ENCODE results near the gene STK24.

Gene STK24

DNA sequence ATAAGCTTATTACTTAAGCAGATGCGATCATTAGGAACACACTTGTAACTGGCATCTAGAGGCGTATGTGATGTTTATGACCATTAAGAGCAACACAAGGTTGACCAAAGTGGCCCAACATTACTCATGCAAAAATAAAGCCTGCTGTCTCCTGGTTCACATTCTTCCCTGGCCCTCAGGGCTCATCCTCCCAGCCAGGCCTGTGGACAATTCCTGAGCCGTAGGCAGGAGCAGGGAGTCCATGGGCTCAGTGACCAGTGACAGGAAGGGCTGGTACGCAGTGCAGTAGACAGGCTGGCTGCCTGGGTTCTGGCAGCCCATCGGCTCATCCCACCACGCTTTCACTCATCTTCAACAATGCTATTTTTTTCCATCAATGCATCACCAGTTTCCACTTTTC lies 106.0 kb downstream of the STK24 start:
- Histone ChIP-seq H3K9me3 (no peaks in the 10 kb centered on the region), H3K4me1 (peaks cover 10% of the 10 kb centered on the region; the same call in 1 of the 2 replicates), H3K4me3 (ENCODE audit: low read depth, low read length) (no peak overlapping the region), H3K36me3 (peaks cover 34% of the 10 kb centered on the region), H3K27me3 (no peaks in the 10 kb centered on the region)
- DNase-seq, result no peak
- TF ChIP-seq, protein P1, sequence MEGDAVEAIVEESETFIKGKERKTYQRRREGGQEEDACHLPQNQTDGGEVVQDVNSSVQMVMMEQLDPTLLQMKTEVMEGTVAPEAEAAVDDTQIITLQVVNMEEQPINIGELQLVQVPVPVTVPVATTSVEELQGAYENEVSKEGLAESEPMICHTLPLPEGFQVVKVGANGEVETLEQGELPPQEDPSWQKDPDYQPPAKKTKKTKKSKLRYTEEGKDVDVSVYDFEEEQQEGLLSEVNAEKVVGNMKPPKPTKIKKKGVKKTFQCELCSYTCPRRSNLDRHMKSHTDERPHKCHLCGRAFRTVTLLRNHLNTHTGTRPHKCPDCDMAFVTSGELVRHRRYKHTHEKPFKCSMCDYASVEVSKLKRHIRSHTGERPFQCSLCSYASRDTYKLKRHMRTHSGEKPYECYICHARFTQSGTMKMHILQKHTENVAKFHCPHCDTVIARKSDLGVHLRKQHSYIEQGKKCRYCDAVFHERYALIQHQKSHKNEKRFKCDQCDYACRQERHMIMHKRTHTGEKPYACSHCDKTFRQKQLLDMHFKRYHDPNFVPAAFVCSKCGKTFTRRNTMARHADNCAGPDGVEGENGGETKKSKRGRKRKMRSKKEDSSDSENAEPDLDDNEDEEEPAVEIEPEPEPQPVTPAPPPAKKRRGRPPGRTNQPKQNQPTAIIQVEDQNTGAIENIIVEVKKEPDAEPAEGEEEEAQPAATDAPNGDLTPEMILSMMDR (IDR thresholded peaks at IDR 0.05; ENCODE audit: low read depth, low read length), result no peak

DNA sequence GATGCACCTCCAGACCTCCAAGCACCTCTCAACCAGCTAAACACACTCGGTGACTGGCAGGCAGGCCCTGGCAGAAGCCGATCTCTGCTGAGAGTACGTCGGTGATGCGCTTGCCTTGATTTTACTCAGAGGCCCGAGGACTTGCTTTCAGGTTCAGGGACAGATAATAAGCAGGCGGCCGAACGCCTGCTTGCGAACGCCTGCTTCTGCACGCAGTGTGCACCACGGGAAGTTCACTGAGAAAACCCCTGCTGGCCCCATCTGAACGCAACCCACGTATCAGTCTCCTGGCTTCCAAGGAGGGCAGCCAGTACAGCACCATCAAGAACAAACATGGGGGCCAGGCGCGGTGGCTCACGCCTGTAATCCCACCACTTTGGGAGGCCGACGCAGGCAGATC lies 108.0 kb downstream of the STK24 start:
- H3K9me3 ChIP-seq, result no peaks in the 10 kb centered on the region
- no peaks in the 10 kb centered on the region for H3K27me3 ChIP-seq
- no peak for DNase-seq
- no peak overlapping the region for H3K4me3 ChIP-seq (ENCODE audit: low read depth, low read length)
- peaks cover 10% of the 10 kb centered on the region; the same call in 1 of the 2 replicates for H3K4me1 ChIP-seq
- TF ChIP-seq, protein P1 (IDR thresholded peaks at IDR 0.05; ENCODE audit: low read depth, low read length), result no peak
- H3K36me3 ChIP-seq, result peaks cover 35% of the 10 kb centered on the region

DNA sequence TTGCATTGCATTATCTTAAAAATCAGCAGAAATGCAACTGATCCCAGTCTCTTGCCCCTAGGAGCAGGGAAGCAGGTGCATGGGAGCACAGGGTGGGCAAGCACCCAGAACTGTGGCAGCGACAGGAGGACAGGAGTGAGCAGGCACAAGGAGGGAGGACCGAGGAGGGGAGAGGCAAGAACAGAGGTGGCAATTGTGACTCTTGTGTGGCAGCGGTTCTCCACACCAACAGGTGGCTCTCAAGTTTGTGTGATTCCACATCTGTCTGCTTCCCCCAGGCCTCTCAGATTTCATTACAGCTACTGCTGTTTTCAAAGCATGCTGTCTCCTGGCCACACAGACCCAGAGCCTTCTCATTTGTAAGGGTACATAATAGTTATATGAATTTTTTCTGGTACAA lies 108.5 kb downstream of the STK24 start:
- no peak for DNase-seq
- Histone ChIP-seq H3K36me3 (peaks cover 36% of the 10 kb centered on the region), H3K4me1 (peaks cover 10% of the 10 kb centered on the region; the same call in 1 of the 2 replicates), H3K4me3 (ENCODE audit: low read depth, low read length) (no peak overlapping the region), H3K9me3 (no peaks in the 10 kb centered on the region), H3K27me3 (no peaks in the 10 kb centered on the region)
- TF ChIP-seq, protein P1 (IDR thresholded peaks at IDR 0.05; ENCODE audit: low read depth, low read length), result peak; percentile 17; the same call in 1 of the 2 replicates

DNA sequence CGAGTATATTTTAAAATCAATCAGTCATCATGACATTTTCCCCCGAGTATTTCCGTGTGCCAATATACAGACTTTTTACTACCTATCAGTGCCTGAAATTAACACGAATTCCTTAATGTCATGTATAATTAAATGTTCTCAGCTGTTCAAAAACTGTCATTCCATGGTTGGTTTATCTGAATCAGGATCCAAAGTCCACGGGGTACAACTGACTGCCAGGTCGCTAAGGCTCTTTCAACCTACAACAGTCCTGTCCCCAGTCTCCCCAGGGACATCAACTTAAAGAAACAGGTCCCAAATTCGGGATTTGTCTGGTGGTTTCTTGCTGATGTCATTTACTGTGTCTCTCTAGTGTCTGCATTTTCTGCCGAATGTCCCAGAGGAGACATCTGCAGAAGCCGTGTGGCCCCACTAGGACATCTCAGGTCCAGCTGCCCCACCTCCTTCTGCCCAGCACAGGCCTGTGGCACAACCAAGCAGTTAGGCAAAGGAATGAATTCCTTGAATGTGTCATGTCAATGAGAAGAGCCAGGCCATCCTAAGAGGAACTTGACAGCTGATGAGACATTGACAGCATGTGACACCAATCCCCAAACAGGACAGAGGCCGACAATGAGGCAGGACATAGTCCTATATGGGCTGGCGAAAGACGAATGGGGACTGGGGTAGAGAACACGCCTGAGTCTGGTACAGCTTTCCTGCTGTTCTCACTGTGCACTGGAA lies 109.5 kb downstream of the STK24 start:
- Histone ChIP-seq H3K4me1 (peaks cover 10% of the 10 kb centered on the region; the same call in 1 of the 2 replicates), H3K36me3 (peaks cover 41% of the 10 kb centered on the region), H3K9me3 (no peaks in the 10 kb centered on the region), H3K27me3 (no peaks in the 10 kb centered on the region), H3K4me3 (ENCODE audit: low read depth, low read length) (no peak overlapping the region)
- TF ChIP-seq, protein P1 (IDR thresholded peaks at IDR 0.05; ENCODE audit: low read depth, low read length), result no peak
- DNase-seq, result no peak

DNA sequence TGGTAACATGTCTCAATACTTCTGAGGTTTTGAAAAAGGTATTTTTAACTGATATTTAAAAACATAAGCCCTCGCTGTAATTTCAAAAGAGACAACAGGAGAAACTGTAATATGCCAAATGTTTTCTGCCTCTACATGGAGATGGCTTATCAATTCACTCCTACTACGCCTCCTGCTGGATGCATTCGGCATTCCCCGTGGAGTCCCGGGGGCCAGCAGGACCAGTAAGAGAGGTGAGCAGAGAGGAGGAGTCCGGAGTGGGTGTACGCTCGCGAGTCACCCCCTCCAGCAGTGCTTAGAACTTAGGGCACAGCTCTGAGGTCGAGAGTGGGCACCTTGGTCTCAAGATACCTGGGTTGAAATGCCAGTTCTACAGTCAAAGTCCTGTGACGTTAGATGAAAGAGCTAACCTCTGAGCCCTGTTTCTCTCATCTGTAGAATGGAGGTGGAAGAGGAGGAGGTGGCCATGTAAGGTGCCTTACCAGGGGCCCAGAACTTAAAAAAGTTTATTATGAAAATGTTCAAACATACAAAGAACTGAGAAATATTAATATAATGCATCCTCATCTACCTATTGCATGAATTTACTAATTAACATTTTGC lies 110.2 kb downstream of the STK24 start:
- peaks cover 40% of the 10 kb centered on the region for H3K36me3 ChIP-seq
- H3K9me3 ChIP-seq, result no peaks in the 10 kb centered on the region
- DNase-seq, result peak; percentile 64
- TF ChIP-seq, protein P1 (IDR thresholded peaks at IDR 0.05; ENCODE audit: low read depth, low read length), result peak; percentile 84
- no peaks in the 10 kb centered on the region for H3K27me3 ChIP-seq
- no peak overlapping the region for H3K4me3 ChIP-seq (ENCODE audit: low read depth, low read length)
- H3K4me1 ChIP-seq, result peaks cover 10% of the 10 kb centered on the region; the same call in 1 of the 2 replicates

DNA sequence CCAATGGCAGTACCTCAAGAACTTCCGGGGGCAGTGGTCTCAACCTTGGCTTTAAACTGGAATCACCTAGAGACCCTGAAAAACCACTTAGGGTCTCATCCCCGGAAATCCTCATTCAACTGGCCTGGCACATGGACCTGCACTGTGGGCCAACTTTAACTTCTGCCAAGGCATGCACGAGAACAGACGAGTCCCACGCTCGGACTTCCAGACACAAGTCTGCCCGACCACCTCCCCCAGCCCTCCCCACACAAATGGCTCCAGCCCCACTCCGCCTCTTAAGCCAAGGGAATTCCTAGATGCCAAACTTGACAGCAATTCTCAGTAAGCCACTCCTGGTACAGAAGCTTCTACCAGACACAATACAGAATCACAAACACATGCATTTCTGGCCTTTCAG lies 114.0 kb downstream of the STK24 start:
- TF ChIP-seq, protein P1 (IDR thresholded peaks at IDR 0.05; ENCODE audit: low read depth, low read length), result no peak
- no peaks in the 10 kb centered on the region for H3K27me3 ChIP-seq
- no peak overlapping the region for H3K4me3 ChIP-seq (ENCODE audit: low read depth, low read length)
- no peak for DNase-seq
- peaks cover 62% of the 10 kb centered on the region for H3K36me3 ChIP-seq
- H3K9me3 ChIP-seq, result no peaks in the 10 kb centered on the region
- H3K4me1 ChIP-seq, result peaks cover 7% of the 10 kb centered on the region; the same call in 1 of the 2 replicates

All from BE2C (cell line).